ENCODE measurements around the gene DIP2C.

- TF ChIP-seq PKNOX1 (IDR thresholded peaks at IDR 0.05) = no peak
- TF ChIP-seq NFRKB (IDR thresholded peaks at IDR 0.05) = no peak
- no peak for TF ChIP-seq SUZ12 (IDR thresholded peaks at IDR 0.05)
- no peak for TF ChIP-seq L3MBTL2 (conservative IDR thresholded peaks at IDR 0.05)
- TF ChIP-seq FOXK2 (IDR thresholded peaks at IDR 0.05) = no peak
- no peak for TF ChIP-seq SP1 (IDR thresholded peaks at IDR 0.05)
- no peak for TF ChIP-seq ELF4 (IDR thresholded peaks at IDR 0.05)
These were observed 175.3 kb downstream of the DIP2C start for GRCh38 chr10:514137-514671.

Measured in HEK293T (cell line).